ENCODE measurements around the gene TOX2.

DNA sequence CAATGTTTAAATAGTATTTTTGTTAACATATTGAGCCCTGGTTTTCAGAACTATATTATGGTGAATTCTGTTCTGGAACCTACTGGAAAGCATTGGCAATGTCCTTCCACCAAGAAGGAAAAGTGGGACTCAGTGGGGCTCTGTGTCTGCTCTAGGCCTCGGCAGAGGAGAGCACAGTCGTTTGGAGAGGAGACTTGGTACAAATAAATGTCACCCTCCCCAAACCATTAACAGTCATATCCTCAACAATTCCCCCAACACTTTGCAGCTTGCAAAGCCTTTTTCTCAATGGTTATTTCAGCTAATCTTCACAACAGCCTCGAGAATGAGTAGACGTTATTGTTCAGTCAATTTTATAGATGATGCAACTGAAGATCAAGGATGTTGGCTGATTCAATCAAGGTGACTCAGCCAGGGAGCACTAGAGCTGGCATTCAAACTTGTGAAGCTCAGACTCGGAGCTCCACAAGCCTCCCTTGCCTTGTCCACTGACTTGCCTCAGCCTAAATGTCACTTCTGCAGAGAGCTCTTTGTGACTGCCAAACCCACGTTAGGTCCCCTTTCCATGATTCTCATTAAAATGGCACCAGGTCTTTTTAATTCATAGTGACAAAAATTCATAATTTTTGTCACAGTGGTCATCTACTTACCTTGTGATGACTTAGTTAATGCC lies 60.6 kb downstream of the TOX2 start:
- TF ChIP-seq, protein P1, sequence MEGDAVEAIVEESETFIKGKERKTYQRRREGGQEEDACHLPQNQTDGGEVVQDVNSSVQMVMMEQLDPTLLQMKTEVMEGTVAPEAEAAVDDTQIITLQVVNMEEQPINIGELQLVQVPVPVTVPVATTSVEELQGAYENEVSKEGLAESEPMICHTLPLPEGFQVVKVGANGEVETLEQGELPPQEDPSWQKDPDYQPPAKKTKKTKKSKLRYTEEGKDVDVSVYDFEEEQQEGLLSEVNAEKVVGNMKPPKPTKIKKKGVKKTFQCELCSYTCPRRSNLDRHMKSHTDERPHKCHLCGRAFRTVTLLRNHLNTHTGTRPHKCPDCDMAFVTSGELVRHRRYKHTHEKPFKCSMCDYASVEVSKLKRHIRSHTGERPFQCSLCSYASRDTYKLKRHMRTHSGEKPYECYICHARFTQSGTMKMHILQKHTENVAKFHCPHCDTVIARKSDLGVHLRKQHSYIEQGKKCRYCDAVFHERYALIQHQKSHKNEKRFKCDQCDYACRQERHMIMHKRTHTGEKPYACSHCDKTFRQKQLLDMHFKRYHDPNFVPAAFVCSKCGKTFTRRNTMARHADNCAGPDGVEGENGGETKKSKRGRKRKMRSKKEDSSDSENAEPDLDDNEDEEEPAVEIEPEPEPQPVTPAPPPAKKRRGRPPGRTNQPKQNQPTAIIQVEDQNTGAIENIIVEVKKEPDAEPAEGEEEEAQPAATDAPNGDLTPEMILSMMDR (conservative IDR thresholded peaks at IDR 0.05; ENCODE audit: low read depth, low read length) = no peak
- no peak for TF ChIP-seq EZH2phosphoT487 (IDR thresholded peaks at IDR 0.05; ENCODE audit: borderline replicate concordance, low read length)

Measured in PC-3 (cell line).